Measurements from ENCODE around the gene PDIA5. TPM values are rescaled to one million over a fixed set of nuclear protein-coding genes. Genes with fewer than 3 reads are reported as not detected.

The PDIA5 gene
- total RNA-seq, result 10 to 100 TPM in 1 of 2 donors, 1 to 10 TPM in 1; 8.4 to 19.2 TPM

DNA sequence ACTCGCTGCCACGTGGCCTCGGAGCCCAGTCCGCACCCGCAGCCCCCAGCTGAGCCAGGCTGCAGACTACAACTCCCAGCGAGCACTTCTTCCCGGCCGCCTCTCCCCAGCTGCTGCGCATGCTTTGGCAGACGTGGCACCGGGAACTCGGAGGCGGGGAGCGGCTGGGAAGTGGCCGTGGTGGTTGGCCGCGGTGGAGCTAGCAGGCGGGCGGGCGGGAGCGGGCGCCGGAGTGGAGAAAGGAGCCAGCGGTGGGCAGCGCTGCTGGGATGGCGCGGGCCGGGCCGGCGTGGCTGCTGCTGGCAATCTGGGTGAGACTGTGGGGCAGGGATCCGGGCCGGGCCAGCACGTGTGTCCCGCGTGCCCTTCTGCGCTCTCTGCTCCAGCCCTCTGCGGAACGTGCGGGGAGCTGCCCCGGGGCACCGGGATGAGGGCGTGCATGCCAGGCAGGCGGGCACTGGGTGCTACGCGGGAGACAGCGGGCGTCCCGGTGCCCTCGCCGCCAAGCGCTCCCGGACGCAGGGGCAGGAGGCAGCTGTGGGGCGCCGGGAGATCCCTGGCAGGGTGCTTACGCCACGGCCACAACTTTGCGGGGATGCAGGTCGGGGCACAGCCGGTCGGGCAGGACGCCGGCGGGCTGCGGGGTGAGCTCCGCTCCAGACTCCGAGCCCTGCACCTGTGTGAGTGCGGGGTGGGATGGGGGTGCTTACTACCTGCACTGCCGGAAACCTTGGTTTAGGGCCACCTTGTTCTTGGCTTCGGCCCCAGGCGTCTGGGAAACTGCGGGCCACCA, at the start of gene PDIA5:
TSS of gene PDIA5 (plus strand) at position 130 of the 793 bp plus-strand sequence. CDS start at position 270, 140 bp downstream.
- Mint-ChIP-seq H3K27ac (no peak within 1 kb of the TSS), H3K36me3 (ENCODE audit: low read depth) (no peaks in the 10 kb centered on the region)

GRCh38 chr3:123018683-123019082, 48.1 kb upstream of the PDIA5 start:
- no peak for ATAC-seq (replicated peaks)
- H3K9me3 Mint-ChIP-seq, result no peaks in the 10 kb centered on the region
- no peaks in the 10 kb centered on the region for H3K4me1 Mint-ChIP-seq

More for the DNA sequence above, at the start of gene PDIA5:
- Mint-ChIP-seq H3K27me3 (no peaks in the 10 kb centered on the region), H3K9me3 (no peaks in the 10 kb centered on the region), H3K4me3 (peak within 1 kb of the TSS; percentile 66), H3K4me1 (peaks cover 14% of the 10 kb centered on the region)
- ATAC-seq (replicated peaks), result peak; percentile 76

DNA sequence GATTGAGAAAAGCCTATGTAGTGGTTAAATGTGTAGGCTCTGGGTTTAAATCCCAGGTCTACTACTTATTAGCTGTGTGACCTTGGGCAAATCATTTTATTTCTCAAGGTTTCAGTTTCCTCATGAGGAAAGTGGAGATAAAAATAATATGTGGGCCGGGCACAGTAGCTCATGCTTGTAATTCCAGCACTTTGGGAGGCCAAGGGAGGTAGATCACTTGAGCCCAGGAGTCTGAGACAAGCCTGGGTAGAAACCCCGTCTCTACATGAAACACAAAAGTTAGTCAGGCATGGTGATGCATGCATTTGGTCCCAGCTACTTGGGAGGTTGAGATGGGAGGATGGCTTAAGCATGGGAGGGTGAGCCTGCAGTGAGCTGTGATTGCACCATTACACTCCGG, 47.7 kb upstream of the PDIA5 start:
- no peaks in the 10 kb centered on the region for H3K36me3 Mint-ChIP-seq (ENCODE audit: low read depth)
- no peaks in the 10 kb centered on the region for H3K9me3 Mint-ChIP-seq
- ATAC-seq (replicated peaks), result no peak
- H3K4me1 Mint-ChIP-seq, result no peaks in the 10 kb centered on the region
- no peak overlapping the region for H3K27ac Mint-ChIP-seq
- H3K27me3 Mint-ChIP-seq, result peaks cover 42% of the 10 kb centered on the region
- no peak overlapping the region for H3K4me3 Mint-ChIP-seq

More at GRCh38 chr3:123018683-123019082, 48.1 kb upstream of the PDIA5 start:
- H3K36me3 Mint-ChIP-seq (ENCODE audit: low read depth), result no peaks in the 10 kb centered on the region
- no peak overlapping the region for H3K27ac Mint-ChIP-seq
- H3K4me3 Mint-ChIP-seq, result no peak overlapping the region
- H3K27me3 Mint-ChIP-seq, result peaks cover 38% of the 10 kb centered on the region

DNA sequence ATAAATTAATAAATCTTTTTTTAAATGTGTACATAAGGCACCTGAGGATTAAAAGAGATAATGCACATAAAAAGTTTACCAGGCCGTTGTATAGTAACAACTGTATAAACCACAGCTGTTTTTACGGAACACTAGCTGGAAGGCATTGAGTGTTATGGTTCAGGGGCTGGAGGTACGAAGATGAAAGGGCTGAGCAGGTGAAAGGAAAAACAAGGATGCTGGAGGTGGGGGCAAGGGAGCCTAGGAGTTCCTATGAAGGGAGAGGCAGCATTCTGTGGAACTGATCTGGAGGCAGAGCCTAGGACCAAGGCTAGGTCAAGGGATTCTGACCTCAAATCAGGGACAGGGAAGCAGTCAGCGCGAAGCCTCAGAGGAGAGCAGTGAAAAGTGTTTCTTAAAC, 47.2 kb upstream of the PDIA5 start:
- Mint-ChIP-seq H3K27me3 (peaks cover 46% of the 10 kb centered on the region), H3K4me1 (no peaks in the 10 kb centered on the region), H3K27ac (no peak overlapping the region), H3K9me3 (no peaks in the 10 kb centered on the region), H3K4me3 (no peak overlapping the region), H3K36me3 (ENCODE audit: low read depth) (no peaks in the 10 kb centered on the region)
- no peak for ATAC-seq (replicated peaks)

DNA sequence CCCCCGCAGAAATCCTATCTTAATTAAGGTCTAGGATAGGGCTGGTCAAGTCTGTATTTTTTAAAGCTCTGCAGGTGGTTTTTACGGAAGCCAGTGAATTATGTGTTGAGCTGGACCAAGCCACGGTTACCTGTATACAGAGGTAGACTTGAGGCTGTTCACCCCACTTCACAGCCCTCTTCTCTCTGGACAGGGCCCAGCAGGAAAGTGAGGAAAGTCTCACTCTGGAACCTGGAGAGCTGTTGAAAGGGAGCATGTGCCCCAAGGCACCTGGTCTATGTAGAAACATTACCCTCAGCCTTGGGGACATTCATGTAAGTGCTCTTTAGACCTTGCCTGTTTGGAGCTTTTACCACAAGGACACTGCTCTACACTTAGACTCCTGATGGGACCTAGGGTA, 46.1 kb upstream of the PDIA5 start:
- ATAC-seq (replicated peaks), result no peak
- H3K27me3 Mint-ChIP-seq, result peaks cover 52% of the 10 kb centered on the region
- no peaks in the 10 kb centered on the region for H3K36me3 Mint-ChIP-seq (ENCODE audit: low read depth)
- H3K9me3 Mint-ChIP-seq, result no peaks in the 10 kb centered on the region
- H3K4me3 Mint-ChIP-seq, result no peak overlapping the region
- no peaks in the 10 kb centered on the region for H3K4me1 Mint-ChIP-seq
- no peak overlapping the region for H3K27ac Mint-ChIP-seq

- Mint-ChIP-seq H3K9me3 (no peaks in the 10 kb centered on the region), H3K36me3 (ENCODE audit: low read depth) (no peaks in the 10 kb centered on the region), H3K27me3 (peaks cover 57% of the 10 kb centered on the region), H3K27ac (no peak overlapping the region), H3K4me1 (peaks cover 4% of the 10 kb centered on the region), H3K4me3 (no peak overlapping the region)
- no peak for ATAC-seq (replicated peaks)
Measured at GRCh38 chr3:123021388-123021787, 45.4 kb upstream of the PDIA5 start.

DNA sequence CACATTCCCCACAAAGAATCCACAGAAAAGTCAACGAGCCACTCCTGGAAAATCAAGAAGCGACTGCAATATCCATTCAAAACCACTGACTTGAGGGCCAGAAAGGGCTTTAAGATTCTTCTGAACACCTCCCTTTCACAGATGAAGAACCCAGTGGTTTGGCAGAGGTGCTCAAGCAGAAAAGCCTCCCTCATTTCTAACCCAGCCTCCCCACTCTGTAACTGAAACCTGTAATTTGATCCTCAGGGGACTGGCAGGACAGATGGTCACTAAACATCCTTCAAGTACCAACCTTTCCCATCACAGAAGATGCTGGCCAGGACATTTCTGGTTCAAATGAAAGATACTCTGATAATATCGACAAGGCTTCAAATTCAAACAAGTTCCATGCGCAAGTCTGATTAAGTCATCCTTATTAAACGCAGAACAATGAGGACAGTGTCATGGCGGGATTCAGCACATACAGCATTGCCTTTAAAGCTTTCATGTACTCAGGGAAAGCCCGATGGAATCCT, 44.8 kb upstream of the PDIA5 start:
- Mint-ChIP-seq H3K4me1 (peaks cover 4% of the 10 kb centered on the region), H3K9me3 (no peaks in the 10 kb centered on the region)
- ATAC-seq (replicated peaks), result no peak

GRCh38 chr3:123024056-123024455, 42.8 kb upstream of the PDIA5 start:
- H3K9me3 Mint-ChIP-seq, result no peaks in the 10 kb centered on the region

More for the DNA sequence above, 44.8 kb upstream of the PDIA5 start:
- Mint-ChIP-seq H3K27me3 (peaks cover 60% of the 10 kb centered on the region), H3K27ac (no peak overlapping the region), H3K4me3 (no peak overlapping the region), H3K36me3 (ENCODE audit: low read depth) (no peaks in the 10 kb centered on the region)

DNA sequence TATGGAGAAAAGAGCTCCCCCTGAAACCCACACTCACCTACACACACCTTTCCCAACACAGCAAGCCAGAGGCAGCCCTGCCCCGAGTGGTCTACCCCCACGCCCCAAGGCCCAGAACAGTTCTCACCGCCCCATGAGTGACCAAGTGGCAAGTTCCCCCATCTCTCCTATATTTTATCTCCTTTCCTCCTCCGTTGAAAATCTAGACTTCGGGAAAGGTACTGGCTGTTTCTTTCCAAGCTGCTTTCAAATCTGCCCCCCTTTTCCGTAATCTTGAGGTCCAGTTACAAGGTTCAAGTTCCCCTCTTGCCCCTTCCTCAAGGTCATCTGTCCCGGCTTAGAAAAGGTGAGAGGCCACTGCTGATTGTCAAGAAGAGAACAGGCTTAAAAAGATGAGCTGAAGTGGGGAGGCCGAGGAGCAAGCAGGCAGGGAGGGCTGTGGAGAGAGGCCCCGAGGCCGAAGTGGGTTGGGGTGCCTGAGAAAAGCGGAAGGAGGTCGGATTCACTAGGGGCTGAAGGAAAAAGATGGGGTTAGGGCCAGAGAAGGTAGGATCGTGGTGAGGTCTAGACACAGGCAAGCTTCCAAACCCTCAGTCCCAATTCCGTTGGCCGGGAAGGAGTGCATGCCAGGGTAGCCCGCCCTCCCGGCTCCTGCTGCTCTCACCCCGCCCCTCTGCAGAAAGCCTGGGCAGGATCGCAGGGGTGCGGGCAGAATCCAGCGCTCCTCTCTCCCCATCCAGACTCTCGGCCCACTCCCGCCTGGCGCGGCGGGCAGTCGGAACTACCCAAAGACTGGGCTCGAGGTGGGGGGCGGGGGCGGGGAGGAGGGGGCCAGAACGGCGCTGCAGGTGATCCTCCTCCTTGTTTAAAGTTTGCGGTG, 40.9 kb upstream of the PDIA5 start:
- Mint-ChIP-seq H3K4me3 (peak overlapping the region; percentile 52), H3K27me3 (peaks cover 60% of the 10 kb centered on the region)

More at GRCh38 chr3:123024056-123024455, 42.8 kb upstream of the PDIA5 start:
- H3K36me3 Mint-ChIP-seq (ENCODE audit: low read depth), result no peaks in the 10 kb centered on the region
- no peak overlapping the region for H3K27ac Mint-ChIP-seq
- peaks cover 61% of the 10 kb centered on the region for H3K27me3 Mint-ChIP-seq
- H3K4me1 Mint-ChIP-seq, result peaks cover 4% of the 10 kb centered on the region
- ATAC-seq (replicated peaks), result no peak
- H3K4me3 Mint-ChIP-seq, result no peak overlapping the region

DNA sequence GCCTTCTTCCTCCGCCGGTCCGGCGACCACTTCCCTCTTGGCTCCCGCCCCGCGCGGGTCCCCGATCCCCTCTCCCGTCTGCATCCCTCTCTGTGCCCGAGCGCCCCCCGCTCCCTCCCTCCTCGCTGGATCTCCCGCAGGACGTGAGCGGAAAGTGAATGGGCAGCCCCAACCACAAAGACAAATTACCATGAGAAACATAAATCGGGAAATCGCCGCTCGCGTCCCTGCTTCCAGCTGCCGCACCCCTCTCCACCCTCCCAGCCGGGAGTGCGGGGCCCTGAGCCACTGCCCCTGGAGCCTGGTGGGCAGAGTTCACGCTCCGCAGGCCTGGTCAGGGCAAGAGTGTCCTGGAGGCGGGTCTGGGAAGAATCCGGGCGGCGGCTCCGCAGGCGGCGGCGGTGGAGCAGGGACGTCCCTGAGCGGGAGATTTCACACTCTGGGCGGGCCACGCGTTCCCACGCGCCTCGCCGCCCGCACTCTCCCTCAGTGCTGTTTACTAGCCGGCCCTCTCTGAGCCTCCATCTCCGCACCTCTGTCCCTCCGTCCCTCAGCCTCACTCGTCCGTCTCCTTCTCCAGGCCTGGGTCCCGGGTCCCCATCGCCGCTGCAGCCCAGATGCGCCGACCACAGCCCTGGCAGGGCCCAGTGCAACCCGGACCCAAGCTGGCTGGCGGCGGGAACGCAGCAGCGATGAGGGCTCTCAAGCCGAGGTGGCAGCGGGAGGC, 40.1 kb upstream of the PDIA5 start:
- peak; percentile 16 for ATAC-seq (replicated peaks)
- H3K4me3 Mint-ChIP-seq, result peak overlapping the region; percentile 52
- H3K36me3 Mint-ChIP-seq (ENCODE audit: low read depth), result no peaks in the 10 kb centered on the region
- H3K4me1 Mint-ChIP-seq, result peaks cover 4% of the 10 kb centered on the region
- no peaks in the 10 kb centered on the region for H3K9me3 Mint-ChIP-seq
- no peak overlapping the region for H3K27ac Mint-ChIP-seq
- H3K27me3 Mint-ChIP-seq, result peaks cover 57% of the 10 kb centered on the region

More for the DNA sequence above, 40.9 kb upstream of the PDIA5 start:
- no peak overlapping the region for H3K27ac Mint-ChIP-seq
- ATAC-seq (replicated peaks), result no peak
- no peaks in the 10 kb centered on the region for H3K36me3 Mint-ChIP-seq (ENCODE audit: low read depth)
- peaks cover 4% of the 10 kb centered on the region for H3K4me1 Mint-ChIP-seq
- H3K9me3 Mint-ChIP-seq, result no peaks in the 10 kb centered on the region

GRCh38 chr3:123027292-123028232, 39.3 kb upstream of the PDIA5 start, which contains the start of gene SEMA5B:
Gene SEMA5B, minus strand, starts transcription at chr3:123027763. Its CDS starts 66,500 bp downstream, at chr3:122961263.
- H3K4me3 Mint-ChIP-seq, result peak within 1 kb of the TSS; percentile 59

GRCh38 chr3:123028233-123028828, 38.5 kb upstream of the PDIA5 start:
- Mint-ChIP-seq H3K27ac (no peak overlapping the region), H3K4me1 (peaks cover 4% of the 10 kb centered on the region), H3K27me3 (peaks cover 46% of the 10 kb centered on the region), H3K9me3 (no peaks in the 10 kb centered on the region), H3K4me3 (peak overlapping the region; percentile 59), H3K36me3 (ENCODE audit: low read depth) (no peaks in the 10 kb centered on the region)
- ATAC-seq (replicated peaks), result peak; percentile 34

More at GRCh38 chr3:123027292-123028232, 39.3 kb upstream of the PDIA5 start, which contains the start of gene SEMA5B:
- Mint-ChIP-seq H3K4me1 (peaks cover 4% of the 10 kb centered on the region), H3K9me3 (no peaks in the 10 kb centered on the region), H3K36me3 (ENCODE audit: low read depth) (no peaks in the 10 kb centered on the region), H3K27ac (no peak within 1 kb of the TSS), H3K27me3 (peaks cover 53% of the 10 kb centered on the region)
- peak; percentile 56 for ATAC-seq (replicated peaks)

DNA sequence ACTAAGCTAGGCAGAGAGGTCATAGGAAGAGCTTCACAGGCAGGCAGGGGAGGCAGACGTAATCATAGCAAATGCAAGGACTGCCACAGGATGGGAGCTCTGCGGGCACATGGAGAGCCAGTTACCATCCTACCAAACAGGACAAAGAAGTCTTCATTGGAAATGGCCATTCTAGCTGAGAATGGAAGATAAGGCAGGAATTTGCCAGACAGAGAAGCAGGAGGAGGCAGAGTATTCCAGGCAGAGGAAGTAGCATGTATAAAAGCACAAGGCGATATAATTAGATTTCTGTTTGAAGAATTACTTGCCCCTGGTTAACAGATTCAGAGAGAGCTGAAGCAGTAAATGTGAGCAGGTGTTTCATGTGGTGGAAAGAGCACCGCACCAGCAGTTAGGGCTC, 35.8 kb upstream of the PDIA5 start:
- H3K4me3 Mint-ChIP-seq, result no peak overlapping the region
- H3K4me1 Mint-ChIP-seq, result peaks cover under 1% of the 10 kb centered on the region
- H3K27ac Mint-ChIP-seq, result no peak overlapping the region
- peaks cover 40% of the 10 kb centered on the region for H3K27me3 Mint-ChIP-seq
- no peaks in the 10 kb centered on the region for H3K36me3 Mint-ChIP-seq (ENCODE audit: low read depth)
- H3K9me3 Mint-ChIP-seq, result no peaks in the 10 kb centered on the region
- no peak for ATAC-seq (replicated peaks)
